H9 (cell line): Measurements from ENCODE around the gene ADPRH. TPM values are rescaled to one million over a fixed set of nuclear protein-coding genes. Genes with fewer than 3 reads are reported as not detected.

Experiments used
- DNase-seq: peaks from one replicate; pipeline ENCODE4 v3.0.0-alpha.2; 2017
- H2AFZ ChIP-seq: one replicate; pipeline ENCODE4 v1.6.1; 2013; ENCODE audit warnings: mild to moderate bottlenecking, low read length, control low read depth, moderate library complexity
- H2AK5ac ChIP-seq: 2 replicates; pipeline ENCODE4 v1.6.1; 2013; ENCODE audit warnings: low read length, control low read depth, mixed read lengths; ENCODE audit not compliant: insufficient read length
- H2BK120ac ChIP-seq: one replicate; pipeline ENCODE4 v1.6.1; 2013; ENCODE audit warnings: low read depth, mild to moderate bottlenecking, low read length, control low read depth, inconsistent platforms; ENCODE audit not compliant: poor library complexity, severe bottlenecking
- H2BK12ac ChIP-seq: 2 replicates; pipeline ENCODE4 v1.6.1; 2013; ENCODE audit warnings: low read length, control low read depth, mixed read lengths, low read depth; ENCODE audit not compliant: insufficient read length
- H2BK15ac ChIP-seq: 2 replicates; pipeline ENCODE4 v1.6.1; 2013; ENCODE audit warnings: low read depth, low read length, control low read depth
- H2BK20ac ChIP-seq: one replicate; pipeline ENCODE4 v1.6.1; 2013; ENCODE audit warnings: low read depth, mild to moderate bottlenecking, low read length, control low read depth, inconsistent platforms; ENCODE audit not compliant: poor library complexity, severe bottlenecking
- H2BK5ac ChIP-seq: 2 replicates; pipeline ENCODE4 v1.6.1; 2013; ENCODE audit warnings: low read length, control low read depth, mixed read lengths; ENCODE audit not compliant: insufficient read length
- H3K14ac ChIP-seq: 2 replicates; pipeline ENCODE4 v1.6.1; 2013; ENCODE audit warnings: low read length, control low read depth; ENCODE audit not compliant: insufficient read depth
- H3K18ac ChIP-seq: 2 replicates; pipeline ENCODE4 v1.6.1; 2013; ENCODE audit warnings: low read depth, mild to moderate bottlenecking, mixed read lengths, low read length, control low read depth; ENCODE audit not compliant: insufficient read length
- H3K23ac ChIP-seq: 2 replicates; pipeline ENCODE4 v1.6.1; 2013; ENCODE audit warnings: low read length, control low read depth, mixed read lengths, low read depth; ENCODE audit not compliant: insufficient read length
- H3K23me2 ChIP-seq: 2 replicates; pipeline ENCODE4 v1.6.1; 2013; ENCODE audit warnings: low read depth, mild to moderate bottlenecking, mixed read lengths, low read length, control low read depth; ENCODE audit not compliant: insufficient read length, poor library complexity, severe bottlenecking
- H3K27ac ChIP-seq: 2 replicates; pipeline ENCODE4 v1.5.1; 2013; ENCODE audit warnings: low read length, control low read depth, mixed read lengths, low read depth; ENCODE audit not compliant: insufficient read length
- H3K27me3 ChIP-seq: 2 replicates; pipeline ENCODE4 v1.6.1; 2013; ENCODE audit warnings: low read length, control low read depth, inconsistent platforms; ENCODE audit not compliant: insufficient read depth
- H3K4ac ChIP-seq: 2 replicates; pipeline ENCODE4 v1.6.1; 2013; ENCODE audit warnings: low read depth, mild to moderate bottlenecking, control low read depth, inconsistent platforms, low read length, moderate library complexity
- H3K4me1 ChIP-seq: 2 replicates; pipeline ENCODE4 v1.6.1; 2013; ENCODE audit warnings: low read length, control low read depth, inconsistent platforms; ENCODE audit not compliant: insufficient read depth
- H3K4me2 ChIP-seq: 2 replicates; pipeline ENCODE4 v1.6.1; 2013; ENCODE audit warnings: low read length, control low read depth, mixed read lengths; ENCODE audit not compliant: insufficient read length, insufficient read depth
- H3K56ac ChIP-seq: 2 replicates; pipeline ENCODE4 v1.6.1; 2013; ENCODE audit warnings: low read depth, mild to moderate bottlenecking, mixed read lengths, low read length, control low read depth; ENCODE audit not compliant: insufficient read length
- H3K79me1 ChIP-seq: 2 replicates; pipeline ENCODE4 v1.6.1; 2013; ENCODE audit warnings: low read depth, mild to moderate bottlenecking, moderate library complexity, low read length, control low read depth, inconsistent platforms; ENCODE audit not compliant: insufficient read depth, poor library complexity, severe bottlenecking
- H3K79me2 ChIP-seq: 2 replicates; pipeline ENCODE4 v1.6.1; 2013; ENCODE audit warnings: low read length, control low read depth, inconsistent platforms; ENCODE audit not compliant: insufficient read depth
- H3K9ac ChIP-seq: 2 replicates; pipeline ENCODE4 v1.6.1; 2013; ENCODE audit warnings: low read length, control low read depth, mixed read lengths; ENCODE audit not compliant: insufficient read length; ENCODE audit errors: extremely low read depth
- H3K9me3 ChIP-seq: one replicate; pipeline ENCODE4 v1.6.1; 2013; ENCODE audit warnings: low read depth, low read length, inconsistent platforms; ENCODE audit not compliant: control insufficient read depth
- H3T11ph ChIP-seq: one replicate; pipeline ENCODE4 v1.6.1; 2013; ENCODE audit warnings: mild to moderate bottlenecking, low read length, control low read depth, inconsistent platforms
- H4K20me1 ChIP-seq: one replicate; pipeline ENCODE4 v1.6.1; 2013; ENCODE audit not compliant: control insufficient read depth, insufficient read length, insufficient read depth
- H4K5ac ChIP-seq: 2 replicates; pipeline ENCODE4 v1.6.1; 2013; ENCODE audit warnings: low read depth, mild to moderate bottlenecking, mixed read lengths, low read length, control low read depth; ENCODE audit not compliant: insufficient read length
- H4K8ac ChIP-seq: replicated peaks from 2 replicates; pipeline ENCODE4 v1.6.1; 2013; ENCODE audit warnings: low read length, control low read depth, mixed read lengths, low read depth; ENCODE audit not compliant: insufficient read length
- H4K91ac ChIP-seq: 2 replicates; pipeline ENCODE4 v1.6.1; 2013; ENCODE audit warnings: low read depth, mild to moderate bottlenecking, moderate library complexity, mixed read lengths, low read length, control low read depth; ENCODE audit not compliant: insufficient read length
- H3K27ac Mint-ChIP-seq, 3 experiments: 2 replicates in 2 of 3; 3 replicates in 1 of 3; pipeline ENCODE4 v1.8.0; 2020 to 2021; ENCODE audit warnings: mixed read lengths in 3 of 3, mild to moderate bottlenecking in 1 of 3, moderate library complexity in 1 of 3
- H3K27me3 Mint-ChIP-seq: 2 replicates; pipeline ENCODE4 v1.8.0; 2021; ENCODE audit warnings: low read depth, mild to moderate bottlenecking, moderate library complexity, mixed read lengths
- H3K36me3 Mint-ChIP-seq, 3 experiments: 2 replicates in 2 of 3; 3 replicates in 1 of 3; pipeline ENCODE4 v1.8.0; 2020 to 2021; ENCODE audit warnings: low read depth in 3 of 3, mixed read lengths in 3 of 3; ENCODE audit not compliant: insufficient read depth in 1 of 3
- H3K4me1 Mint-ChIP-seq, 2 experiments: 2 replicates each; pipeline ENCODE4 v1.8.0; 2020; ENCODE audit warnings: mixed read lengths in 2 of 2
- H3K4me3 Mint-ChIP-seq, 2 experiments: 2 replicates in 1 of 2; 3 replicates in 1 of 2; pipeline ENCODE4 v1.8.0; 2020 to 2021; ENCODE audit warnings: mild to moderate bottlenecking in 2 of 2, mixed read lengths in 2 of 2, moderate library complexity in 1 of 2
- H3K9me3 Mint-ChIP-seq, 2 experiments: 2 replicates in 1 of 2; 3 replicates in 1 of 2; pipeline ENCODE4 v1.8.0; 2020; ENCODE audit warnings: mild to moderate bottlenecking in 2 of 2, mixed read lengths in 2 of 2, moderate library complexity in 1 of 2
- WGBS: extraction: QIAGEN DNeasy Blood & Tissue Kit; methylation state at CpG from one replicate; pipeline ENCODE4 v1.1.7; 2013; ENCODE audit warnings: missing lambda C conversion rate, low lambda C conversion rate, mixed read lengths; ENCODE audit not compliant: insufficient read length; ENCODE audit errors: extremely low coverage; 5-methylcytosine and 5-hydroxymethylcytosine counted together
- total RNA-seq: library from RNA; stranded (reverse); gene quantifications from 2 replicates; pipeline ENCODE4 v1.2.1, GENCODE V29; 2021
- TF ChIP-seq, protein P1 (sequence below): fragments of 200-600 bp; sonication (generic); conservative IDR thresholded peaks from 3 replicates; pipeline ENCODE4 v1.8.0; 2021; ENCODE audit warnings: antibody characterized with exemption, mild to moderate bottlenecking

The ADPRH gene
- total RNA-seq, 1 experiment from 2014 or later = 3.1 TPM

DNA sequence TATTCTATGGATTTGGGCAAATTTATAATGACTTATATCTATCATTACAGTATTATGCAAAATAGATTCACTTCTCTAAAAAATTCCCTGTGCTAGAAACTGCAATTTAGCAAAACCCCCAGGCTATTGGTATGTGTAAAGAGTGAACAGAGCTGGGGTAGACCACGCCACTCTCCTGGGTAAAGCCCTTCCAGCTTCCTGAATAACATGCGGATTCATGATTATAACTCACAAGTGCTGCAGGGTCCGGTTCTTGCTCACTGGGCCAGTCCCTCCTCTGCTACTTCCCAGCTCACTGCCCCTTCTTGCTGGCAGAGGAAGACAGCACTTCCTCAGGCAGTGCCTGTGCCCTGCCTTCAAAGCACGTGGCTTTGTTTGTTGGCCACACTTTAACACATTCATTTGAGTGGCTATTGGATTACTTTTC is 24.0 kb upstream of the ADPRH start:
- no peaks in the 10 kb centered on the region for H3K36me3 Mint-ChIP-seq
- Histone ChIP-seq H4K20me1 (no peaks in the 10 kb centered on the region), H4K5ac (no peak overlapping the region), H3K27ac (no peak overlapping the region), H3K79me2 (no peaks in the 10 kb centered on the region), H3K23ac (no peak overlapping the region), H4K91ac (no peak overlapping the region), H3K27me3 (no peaks in the 10 kb centered on the region), H2AK5ac (no peak overlapping the region), H3K14ac (no peak overlapping the region), H3K4ac (no peak overlapping the region), H3K18ac (no peak overlapping the region), H3T11ph (no peak overlapping the region), H2BK20ac (no peak overlapping the region), H2BK12ac (no peak overlapping the region), H3K56ac (no peak overlapping the region), H2BK5ac (no peak overlapping the region), H3K4me2 (no peak overlapping the region), H3K9me3 (no peaks in the 10 kb centered on the region), H4K8ac (no peak overlapping the region), H3K23me2 (no peaks in the 10 kb centered on the region), H3K9ac (no peak overlapping the region), H3K79me1 (no peaks in the 10 kb centered on the region), H2AFZ (no peak overlapping the region), H3K4me1 (no peaks in the 10 kb centered on the region), H2BK120ac (no peak overlapping the region), H2BK15ac (no peak overlapping the region)
- TF ChIP-seq, protein P1, sequence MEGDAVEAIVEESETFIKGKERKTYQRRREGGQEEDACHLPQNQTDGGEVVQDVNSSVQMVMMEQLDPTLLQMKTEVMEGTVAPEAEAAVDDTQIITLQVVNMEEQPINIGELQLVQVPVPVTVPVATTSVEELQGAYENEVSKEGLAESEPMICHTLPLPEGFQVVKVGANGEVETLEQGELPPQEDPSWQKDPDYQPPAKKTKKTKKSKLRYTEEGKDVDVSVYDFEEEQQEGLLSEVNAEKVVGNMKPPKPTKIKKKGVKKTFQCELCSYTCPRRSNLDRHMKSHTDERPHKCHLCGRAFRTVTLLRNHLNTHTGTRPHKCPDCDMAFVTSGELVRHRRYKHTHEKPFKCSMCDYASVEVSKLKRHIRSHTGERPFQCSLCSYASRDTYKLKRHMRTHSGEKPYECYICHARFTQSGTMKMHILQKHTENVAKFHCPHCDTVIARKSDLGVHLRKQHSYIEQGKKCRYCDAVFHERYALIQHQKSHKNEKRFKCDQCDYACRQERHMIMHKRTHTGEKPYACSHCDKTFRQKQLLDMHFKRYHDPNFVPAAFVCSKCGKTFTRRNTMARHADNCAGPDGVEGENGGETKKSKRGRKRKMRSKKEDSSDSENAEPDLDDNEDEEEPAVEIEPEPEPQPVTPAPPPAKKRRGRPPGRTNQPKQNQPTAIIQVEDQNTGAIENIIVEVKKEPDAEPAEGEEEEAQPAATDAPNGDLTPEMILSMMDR = no peak
- H3K27me3 Mint-ChIP-seq = peaks cover 4% of the 10 kb centered on the region
- no peaks in the 10 kb centered on the region for H3K9me3 Mint-ChIP-seq
- peaks cover 4 to 10% of the 10 kb centered on the region in 2 experiments; a peak in 3 of 4 replicates for H3K4me1 Mint-ChIP-seq
- no peak overlapping the region for H3K4me3 Mint-ChIP-seq
- DNase-seq = no peak
- WGBS = no CpG with 5 or more reads among the region's 4 CpGs
- H3K27ac Mint-ChIP-seq = no peak overlapping the region; a peak in 1 of 7 replicates
